Epithelial cell of proximal tubule (primary cell): Measurements from ENCODE around the gene SLC6A9. TPM values are rescaled to one million over a fixed set of nuclear protein-coding genes. Genes with fewer than 3 reads are reported as not detected.

ENCODE experiments used
- DNase-seq: peaks from one replicate; pipeline ENCODE4 v3.0.0-alpha.2; 2011; ENCODE audit warnings: low read depth
- H3K4me3 ChIP-seq: 2 replicates; pipeline ENCODE4 v1.5.1; 2011; ENCODE audit warnings: low read depth, mild to moderate bottlenecking, low read length
- total RNA-seq: library from RNA; depleted of rRNA; stranded (reverse); fragments of >200 nt; gene quantifications from 2 replicates; pipeline ENCODE4 v1.2.3, GENCODE V29; 2015
- TF ChIP-seq, protein P1 (sequence below): conservative IDR thresholded peaks from 2 replicates; pipeline ENCODE4 v1.5.1; 2012; ENCODE audit warnings: low read depth, mild to moderate bottlenecking, low read length

The SLC6A9 gene
- total RNA-seq, 1 donor from 2014 or later: 1.3 TPM

- no peak overlapping the region for H3K4me3 ChIP-seq
- no peak for DNase-seq
- TF ChIP-seq, protein P1, sequence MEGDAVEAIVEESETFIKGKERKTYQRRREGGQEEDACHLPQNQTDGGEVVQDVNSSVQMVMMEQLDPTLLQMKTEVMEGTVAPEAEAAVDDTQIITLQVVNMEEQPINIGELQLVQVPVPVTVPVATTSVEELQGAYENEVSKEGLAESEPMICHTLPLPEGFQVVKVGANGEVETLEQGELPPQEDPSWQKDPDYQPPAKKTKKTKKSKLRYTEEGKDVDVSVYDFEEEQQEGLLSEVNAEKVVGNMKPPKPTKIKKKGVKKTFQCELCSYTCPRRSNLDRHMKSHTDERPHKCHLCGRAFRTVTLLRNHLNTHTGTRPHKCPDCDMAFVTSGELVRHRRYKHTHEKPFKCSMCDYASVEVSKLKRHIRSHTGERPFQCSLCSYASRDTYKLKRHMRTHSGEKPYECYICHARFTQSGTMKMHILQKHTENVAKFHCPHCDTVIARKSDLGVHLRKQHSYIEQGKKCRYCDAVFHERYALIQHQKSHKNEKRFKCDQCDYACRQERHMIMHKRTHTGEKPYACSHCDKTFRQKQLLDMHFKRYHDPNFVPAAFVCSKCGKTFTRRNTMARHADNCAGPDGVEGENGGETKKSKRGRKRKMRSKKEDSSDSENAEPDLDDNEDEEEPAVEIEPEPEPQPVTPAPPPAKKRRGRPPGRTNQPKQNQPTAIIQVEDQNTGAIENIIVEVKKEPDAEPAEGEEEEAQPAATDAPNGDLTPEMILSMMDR: no peak
These were observed 67.4 kb downstream of the SLC6A9 start for GRCh38 chr1:43963890-43964289.

- TF ChIP-seq, protein P1: no peak
These were observed 68.3 kb downstream of the SLC6A9 start for GRCh38 chr1:43963006-43963405.

DNA sequence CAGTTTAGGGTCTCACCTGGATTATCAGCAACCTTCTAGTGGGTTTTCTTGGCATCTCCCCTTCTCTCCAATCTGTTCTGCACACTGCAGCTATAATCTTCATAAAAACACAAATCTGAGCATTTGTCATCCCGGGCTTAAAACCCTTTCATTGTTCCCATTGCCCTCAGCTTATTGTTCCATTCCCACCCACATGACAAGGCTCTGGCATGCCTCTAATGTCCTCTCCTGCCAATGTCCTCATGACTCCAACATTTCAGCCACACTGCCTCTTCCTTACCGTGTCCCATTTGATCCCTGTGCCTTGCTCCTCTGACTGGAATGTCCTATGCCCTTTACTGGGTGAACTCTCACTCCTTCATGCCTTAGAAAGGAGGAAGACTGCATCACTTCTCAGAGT, 68.9 kb downstream of the SLC6A9 start:
- no peak for DNase-seq
- no peak overlapping the region for H3K4me3 ChIP-seq
- TF ChIP-seq, protein P1: no peak

More at GRCh38 chr1:43963006-43963405, 68.3 kb downstream of the SLC6A9 start:
- H3K4me3 ChIP-seq: no peak overlapping the region
- no peak for DNase-seq

- DNase-seq: no peak
- no peak overlapping the region for H3K4me3 ChIP-seq
- TF ChIP-seq, protein P1: no peak
These were observed 69.6 kb downstream of the SLC6A9 start for GRCh38 chr1:43961692-43962091.

DNA sequence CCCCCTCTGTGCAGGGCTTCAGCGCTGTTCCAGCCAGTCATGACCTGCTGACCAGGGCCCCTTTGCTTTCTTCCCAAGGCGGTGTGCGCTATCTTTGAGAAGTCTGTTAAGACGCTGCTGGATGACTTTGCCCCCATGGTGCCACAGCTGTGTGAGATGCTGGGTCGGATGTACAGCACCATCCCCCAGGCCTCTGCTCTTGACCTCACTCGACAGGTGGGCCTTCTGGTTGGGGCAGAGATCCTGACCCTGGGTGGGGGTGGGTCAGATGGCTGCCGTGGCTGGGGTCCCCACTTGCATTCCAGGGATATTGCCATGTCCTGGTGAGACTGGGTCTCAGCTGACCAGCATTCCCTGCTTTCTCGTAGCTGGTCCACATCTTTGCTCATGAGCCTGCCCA, 70.5 kb downstream of the SLC6A9 start:
- TF ChIP-seq, protein P1: no peak
- no peak overlapping the region for H3K4me3 ChIP-seq

DNA sequence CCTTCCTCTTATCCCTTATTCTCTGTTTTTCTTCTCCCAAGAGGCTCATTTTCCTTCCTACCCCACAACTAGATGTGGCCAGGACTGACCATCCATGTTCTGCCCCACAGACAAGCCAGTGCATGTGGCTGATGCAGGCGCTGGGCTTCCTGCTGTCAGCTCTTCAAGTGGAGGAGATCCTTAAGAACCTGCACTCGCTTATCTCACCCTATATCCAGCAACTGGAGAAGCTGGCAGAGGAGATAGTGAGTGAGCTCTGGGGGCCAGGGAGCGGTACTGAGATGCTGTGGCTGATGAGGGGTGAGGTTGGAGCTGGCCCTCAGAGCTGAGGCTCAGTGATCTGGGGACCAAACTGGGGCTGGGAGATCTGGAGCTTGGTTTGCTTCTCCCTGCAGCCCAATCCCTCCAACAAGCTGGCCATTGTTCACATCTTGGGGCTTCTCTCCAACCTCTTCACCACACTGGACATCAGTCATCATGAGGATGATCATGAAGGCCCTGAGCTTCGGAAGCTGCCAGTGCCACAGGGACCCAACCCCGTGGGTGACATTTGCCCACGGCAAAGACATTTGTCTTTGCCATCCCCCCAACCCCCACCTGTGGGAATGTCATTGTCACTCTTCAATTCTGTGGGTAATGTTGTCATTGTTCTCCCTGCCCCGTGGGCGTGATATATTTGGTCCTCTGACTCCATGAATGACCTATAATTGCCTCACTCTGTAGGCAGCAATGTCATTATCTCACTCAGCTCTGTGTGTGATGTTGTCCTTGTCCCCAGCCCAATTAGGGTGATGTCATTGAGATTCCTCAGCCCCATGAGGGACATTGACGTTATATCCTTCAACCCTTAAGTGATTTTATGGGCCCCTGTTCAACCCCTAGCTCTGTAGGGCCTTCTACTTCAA, 72.7 kb downstream of the SLC6A9 start:
- DNase-seq: no peak
- TF ChIP-seq, protein P1: no peak
- H3K4me3 ChIP-seq: no peak overlapping the region

More for the DNA sequence above, 70.5 kb downstream of the SLC6A9 start:
- no peak for DNase-seq

DNA sequence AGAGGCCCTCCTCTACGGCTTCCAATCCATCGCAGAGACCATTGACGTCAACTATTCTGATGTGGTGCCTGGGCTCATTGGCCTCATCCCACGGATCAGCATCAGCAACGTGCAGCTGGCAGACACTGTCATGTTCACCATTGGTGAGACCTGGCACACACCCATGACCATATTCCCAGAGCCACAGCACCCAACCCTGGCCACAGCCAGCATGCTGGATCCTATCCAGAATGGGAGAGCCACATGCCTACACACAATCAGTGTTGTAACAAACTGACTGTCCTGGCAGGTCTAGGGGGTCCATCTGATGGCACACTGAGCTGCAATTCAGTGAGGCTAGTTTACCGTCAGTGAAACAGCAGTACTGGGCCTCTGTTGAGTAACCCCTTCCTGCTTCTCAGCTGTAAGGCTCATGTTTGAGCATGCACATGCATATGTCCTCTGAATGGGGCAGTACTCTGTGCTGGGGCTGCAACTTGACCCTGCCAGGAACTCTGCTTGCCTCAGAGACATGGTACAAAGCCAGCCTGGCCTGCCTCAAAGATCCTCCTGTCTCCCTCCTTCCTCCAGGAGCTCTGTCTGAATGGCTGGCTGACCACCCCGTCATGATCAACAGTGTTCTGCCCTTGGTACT, 73.7 kb downstream of the SLC6A9 start:
- H3K4me3 ChIP-seq: no peak overlapping the region
- TF ChIP-seq, protein P1: no peak
- no peak for DNase-seq
